Right renal cortex interstitium (tissue), 3 donors: Measurements from ENCODE around the gene SHOC2. TPM values are rescaled to one million over a fixed set of nuclear protein-coding genes. Genes with fewer than 3 reads are reported as not detected.
"Not testable (repeated sequence)": the region's sequence is repeated elsewhere in the genome, so short reads cannot be mapped to it uniquely, and the experiment has no call there.

Source experiments
- DNase-seq, 3 donors: peaks; one replicate each; pipeline ENCODE4 v3.0.0-alpha.2; 2013; ENCODE audit warnings: low read depth in 3 of 3, low spot score in 2 of 3
- polyA plus RNA-seq, 3 donors: library from polyadenylated mRNA; unstranded; fragments of 120-200 nt; gene quantifications; one replicate each; pipeline ENCODE4 v1.2.1, GENCODE V29; 2013; ENCODE audit not compliant: insufficient read length in 3 of 3

SHOC2 gene
- polyA plus RNA-seq, 3 donors: 39.6 to 43.2 (median 42.3) TPM

DNA sequence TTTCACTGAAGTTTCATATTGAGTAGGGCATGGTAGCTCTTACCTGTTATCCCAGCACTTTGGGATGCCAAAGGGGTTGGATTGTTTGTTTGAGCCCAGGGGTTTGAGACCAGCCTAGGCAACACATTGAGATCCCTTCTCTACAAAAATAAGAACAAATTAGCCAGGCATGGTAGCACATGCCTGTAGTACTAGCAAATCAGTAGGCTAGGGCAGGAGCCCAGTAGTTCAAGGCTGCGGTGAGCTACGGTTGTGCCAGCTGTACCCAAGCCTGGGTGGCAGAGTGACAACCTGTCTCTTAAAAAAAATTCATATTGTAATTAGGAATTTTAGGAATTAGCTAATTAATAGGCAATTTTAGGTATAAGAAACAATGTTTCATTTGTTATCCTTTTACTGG, 18.4 kb upstream of the SHOC2 start:
- DNase-seq: no peak

DNA sequence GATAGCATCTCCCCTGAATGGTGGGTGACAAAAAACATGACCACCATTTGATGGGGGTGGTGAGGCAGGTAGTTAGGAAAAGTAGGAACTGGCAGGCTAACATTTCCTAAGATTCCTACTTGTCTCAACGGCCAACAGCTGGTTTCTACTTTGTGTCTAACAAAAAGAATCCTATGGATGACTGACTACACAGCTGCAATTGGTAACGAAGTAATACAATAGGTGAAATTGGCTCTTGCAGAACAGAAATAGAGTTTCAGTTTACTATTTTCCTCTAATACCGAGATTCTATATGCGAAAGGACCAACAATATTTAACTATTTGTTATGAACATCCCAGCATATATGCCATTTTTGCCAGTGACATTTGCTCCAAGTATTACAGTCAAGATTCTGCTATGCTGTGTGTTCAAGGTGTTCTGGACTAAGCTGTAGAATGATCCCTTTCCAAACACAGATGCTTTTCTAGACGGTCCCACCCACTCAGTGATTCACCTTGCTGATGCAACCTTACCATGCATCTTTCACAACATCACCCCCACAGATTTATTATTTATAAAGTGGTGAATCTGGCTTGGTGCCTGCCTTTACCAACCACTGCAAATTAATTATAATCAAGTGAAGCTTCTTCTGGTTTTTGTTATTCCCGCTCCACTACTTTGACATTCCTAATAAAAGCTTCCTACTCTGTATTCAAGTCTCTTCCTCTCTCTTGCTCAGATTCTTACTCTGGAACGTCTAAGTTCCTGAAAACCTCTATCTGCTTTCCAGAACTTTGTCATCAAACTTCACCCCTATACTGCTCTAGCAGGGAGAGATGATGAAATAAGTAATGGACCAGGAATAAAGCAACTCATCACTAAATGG, 17.2 kb upstream of the SHOC2 start:
- no peak for DNase-seq

DNA sequence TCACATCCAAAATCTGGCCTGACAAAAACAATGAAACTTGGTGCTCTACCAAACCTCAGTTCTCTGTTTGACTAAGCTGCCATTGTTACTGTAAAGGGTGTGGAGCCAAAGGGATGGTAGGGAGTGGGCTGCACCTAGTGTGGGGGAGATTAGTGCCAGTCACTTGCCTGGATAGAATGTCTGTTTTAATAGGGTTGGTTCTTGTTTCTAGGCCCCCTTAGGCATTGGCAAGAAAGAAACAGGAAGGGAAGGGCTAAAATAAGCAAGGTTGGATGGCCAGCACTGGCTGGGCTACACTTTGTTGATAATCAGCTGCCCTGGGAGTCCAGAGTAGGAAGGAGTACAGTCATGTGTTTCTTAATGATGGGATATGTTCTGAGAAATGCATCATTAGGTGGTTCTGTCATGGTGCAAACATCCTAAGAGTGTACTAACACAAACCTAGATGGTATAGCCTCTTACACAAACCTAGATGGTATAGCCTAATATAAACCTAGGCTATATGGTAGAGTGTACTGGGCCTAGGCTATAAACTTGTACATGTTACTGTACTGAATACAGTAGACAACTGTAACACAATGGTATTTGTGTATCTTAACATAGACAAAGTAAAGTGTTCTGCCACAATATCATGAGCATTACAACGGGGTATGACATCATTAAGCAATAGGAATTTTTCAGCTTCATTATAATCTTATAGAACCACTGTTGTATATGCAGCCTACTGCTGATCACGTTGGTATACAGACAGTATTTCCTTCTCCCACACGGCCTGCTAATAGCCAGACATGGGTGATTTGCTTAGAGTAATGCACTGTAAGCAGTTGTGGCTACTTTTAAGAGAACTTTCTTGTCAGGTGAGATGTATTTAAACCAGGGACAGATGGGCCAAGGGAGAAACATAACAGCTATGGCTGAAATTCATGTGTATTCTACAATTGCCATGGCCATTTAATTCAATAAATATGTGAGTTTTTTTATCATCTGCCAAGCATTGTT, 15.8 kb upstream of the SHOC2 start:
- no peak for DNase-seq

DNA sequence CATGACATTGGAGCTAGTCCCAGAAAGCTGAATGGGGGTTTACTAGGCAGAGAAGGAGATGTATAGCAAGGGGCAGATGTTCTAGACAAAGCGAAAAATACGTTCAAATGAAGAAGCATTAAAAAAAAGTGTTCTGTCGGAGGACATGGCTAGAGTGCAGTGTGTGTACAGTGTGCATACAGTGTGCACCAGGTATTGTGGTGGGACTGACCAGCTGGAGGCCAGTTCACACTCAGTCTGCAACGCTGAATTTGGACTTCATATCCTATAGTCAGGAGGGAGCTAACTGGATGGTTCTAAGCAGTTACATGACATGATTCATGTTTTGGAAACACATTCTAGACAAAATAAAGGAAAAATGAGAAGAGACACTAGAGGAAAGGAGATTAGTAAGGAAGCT, 9.3 kb upstream of the SHOC2 start:
- DNase-seq: no peak

DNA sequence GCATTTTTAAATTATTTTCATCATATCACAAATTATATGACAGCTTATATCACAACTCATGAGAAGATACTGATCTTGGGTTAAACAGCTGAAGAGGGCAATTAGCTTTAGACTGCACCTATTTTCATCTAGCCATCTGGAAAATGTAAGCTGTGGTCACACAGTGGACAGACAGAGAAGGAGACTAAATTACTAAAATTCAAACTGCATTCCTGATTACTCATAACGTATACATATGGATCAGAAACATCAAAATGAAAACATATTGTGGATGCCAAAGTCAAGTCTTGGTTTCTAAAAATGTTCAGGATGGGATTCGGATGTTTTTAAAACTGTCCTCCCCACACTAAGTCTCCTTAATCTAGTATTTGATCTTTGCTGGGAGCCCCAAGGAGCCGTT, 7.0 kb upstream of the SHOC2 start:
- no peak for DNase-seq

DNA sequence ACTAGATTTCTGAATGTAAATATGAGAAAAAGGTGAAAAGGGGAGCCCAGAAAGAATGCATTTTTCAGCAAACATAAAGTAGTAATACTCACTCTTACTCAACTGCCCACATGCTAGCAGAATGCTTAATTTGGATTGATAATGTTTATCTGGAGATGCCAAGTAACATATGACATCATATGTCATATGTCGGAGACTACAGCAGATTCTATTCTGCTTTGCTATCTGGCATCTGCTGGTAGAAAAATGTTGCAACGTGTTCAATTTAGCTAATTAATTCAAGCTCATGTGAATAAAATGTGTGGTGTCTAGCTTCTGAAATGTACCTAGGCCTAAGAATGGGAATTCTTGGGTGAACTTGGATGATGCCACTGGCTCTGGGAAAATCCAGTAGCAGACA, 5.0 kb upstream of the SHOC2 start:
- no peak for DNase-seq

DNA sequence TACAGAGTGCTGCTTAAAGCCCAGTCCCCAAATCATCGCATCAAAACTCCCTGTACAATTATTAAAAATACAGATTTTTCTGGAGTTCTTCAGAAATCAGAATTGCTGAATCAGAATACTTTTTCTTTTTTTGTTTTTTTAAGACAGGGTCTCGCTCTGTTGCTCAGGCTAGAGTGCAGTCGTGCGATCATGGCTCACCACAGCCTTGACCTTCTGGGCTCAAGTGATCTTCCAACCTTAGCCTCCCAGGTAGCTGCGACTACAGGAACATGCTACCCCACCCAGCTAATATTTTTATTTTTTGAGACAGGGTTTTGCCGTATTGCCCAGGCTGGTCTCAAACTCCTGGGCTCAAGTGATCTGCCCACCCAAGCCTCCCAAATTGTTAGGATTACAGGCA, 4.4 kb upstream of the SHOC2 start:
- no peak for DNase-seq

DNA sequence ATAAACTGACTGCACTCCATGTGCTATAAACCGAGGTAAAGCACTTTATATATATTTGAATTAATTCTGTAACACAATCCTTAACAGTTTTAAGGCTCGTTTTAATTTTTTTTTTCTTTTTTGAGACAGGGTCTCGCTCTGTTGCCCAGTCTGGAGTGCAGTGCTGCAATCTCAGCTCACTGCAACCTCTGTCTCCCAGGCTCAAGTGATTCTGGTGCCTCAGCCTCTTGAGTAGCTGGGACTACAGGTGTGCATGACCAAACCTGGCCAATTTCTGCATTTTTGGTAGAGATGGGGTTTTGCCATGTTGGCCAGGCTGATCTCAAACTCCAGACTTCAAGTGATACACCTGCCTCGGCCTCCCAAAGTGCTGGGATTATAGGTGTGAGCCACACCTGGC, 3.8 kb upstream of the SHOC2 start:
- DNase-seq: not testable (repeated sequence)

DNA sequence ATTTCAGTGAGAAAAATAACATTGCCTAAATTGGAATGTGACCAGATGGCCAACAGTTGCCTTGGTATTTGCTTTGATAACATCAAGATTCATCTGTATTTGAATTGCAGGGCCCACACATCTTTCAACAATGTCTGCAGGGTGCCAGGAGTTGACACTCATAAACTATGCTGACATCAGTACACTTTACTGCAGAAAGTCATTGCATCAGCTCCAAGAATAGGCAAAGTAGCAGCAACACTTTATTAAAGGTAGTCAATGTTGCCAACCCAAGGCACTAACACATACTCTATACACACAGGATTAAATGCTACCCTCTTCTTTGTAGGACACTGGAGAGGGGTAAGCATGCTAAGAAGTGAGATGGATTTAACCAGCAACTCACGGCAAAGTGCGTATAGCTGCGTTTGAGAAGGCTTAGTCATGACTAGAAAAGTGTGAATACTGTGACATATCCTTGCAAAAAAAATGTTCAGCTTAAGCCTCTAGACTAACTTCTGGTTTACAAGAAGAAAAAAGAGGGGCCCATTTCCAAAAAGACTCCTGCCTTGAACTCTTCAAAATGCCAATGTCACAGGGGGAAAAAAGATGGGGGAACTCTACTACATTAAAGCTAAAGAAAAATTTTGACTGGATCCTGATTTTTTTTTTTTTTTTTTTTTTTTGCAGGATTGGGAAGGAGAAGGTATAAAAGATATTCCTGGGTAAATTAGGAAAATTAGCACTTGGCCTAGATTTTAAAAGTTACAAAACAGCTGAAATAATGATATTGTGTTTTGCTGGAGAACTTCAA, 2.7 kb upstream of the SHOC2 start:
- no peak for DNase-seq

DNA sequence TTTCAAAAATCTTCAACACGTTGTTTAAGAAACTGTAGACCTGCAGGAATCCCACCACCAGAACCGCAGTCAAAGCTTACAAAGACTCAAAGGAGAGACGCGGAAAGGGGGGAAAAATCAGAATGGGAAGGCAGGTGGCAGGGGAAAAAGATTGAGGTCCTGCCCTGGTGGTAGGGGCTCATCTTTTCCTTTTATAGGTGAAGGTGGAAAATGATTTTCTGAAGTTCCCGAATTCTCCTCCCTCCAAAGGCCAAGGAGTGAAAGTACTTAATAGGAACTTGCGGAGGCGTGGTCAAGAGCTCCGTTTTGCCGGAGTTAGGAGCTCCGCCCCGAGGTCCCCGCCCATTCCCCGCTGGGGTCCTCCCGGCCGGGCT, 1.1 kb upstream of the SHOC2 start:
- peak; percentile 82 to 93 (median 89) for DNase-seq

DNA sequence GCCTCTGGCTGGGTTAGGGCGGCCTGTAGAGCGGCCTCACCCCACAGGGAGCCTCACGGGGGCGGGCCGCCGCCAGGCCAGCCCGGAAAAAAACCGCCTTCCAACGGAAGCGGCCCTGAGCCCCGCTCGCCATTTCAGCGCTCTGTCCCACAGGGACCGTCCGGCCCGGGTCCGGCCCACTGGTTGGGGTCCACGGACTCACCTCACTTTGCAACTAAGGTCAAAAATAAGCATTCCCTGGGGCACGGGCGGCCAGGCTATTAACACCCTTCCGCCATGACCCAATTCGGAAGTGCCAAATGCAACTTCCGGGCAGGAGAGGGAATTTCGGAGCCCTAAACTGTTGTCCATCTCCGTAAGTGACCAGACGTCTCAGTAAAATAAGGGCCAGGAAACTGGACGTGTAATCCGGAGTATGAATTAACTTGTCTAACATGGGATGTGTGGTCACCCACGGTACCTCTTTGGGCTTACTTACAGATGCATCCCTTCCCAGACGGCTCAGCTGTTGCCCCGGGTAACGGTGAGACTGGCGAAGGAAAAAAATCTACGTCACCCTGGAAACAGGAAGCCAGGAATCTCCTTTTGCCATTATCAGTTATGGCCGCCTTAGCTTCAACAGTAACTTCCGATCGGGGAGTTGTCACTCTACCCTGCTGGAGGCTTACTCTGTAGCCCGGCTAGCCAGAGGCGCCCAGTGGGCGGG, 608 bp upstream of the SHOC2 start, which contains the start of gene BBIP1:
Gene BBIP1 (minus strand): TSS at position 538 of the 706 bp plus-strand sequence. CDS start 1,023 bp downstream, outside the sequence.
- peak; percentile 98 to 99 (median 98) for DNase-seq

DNA sequence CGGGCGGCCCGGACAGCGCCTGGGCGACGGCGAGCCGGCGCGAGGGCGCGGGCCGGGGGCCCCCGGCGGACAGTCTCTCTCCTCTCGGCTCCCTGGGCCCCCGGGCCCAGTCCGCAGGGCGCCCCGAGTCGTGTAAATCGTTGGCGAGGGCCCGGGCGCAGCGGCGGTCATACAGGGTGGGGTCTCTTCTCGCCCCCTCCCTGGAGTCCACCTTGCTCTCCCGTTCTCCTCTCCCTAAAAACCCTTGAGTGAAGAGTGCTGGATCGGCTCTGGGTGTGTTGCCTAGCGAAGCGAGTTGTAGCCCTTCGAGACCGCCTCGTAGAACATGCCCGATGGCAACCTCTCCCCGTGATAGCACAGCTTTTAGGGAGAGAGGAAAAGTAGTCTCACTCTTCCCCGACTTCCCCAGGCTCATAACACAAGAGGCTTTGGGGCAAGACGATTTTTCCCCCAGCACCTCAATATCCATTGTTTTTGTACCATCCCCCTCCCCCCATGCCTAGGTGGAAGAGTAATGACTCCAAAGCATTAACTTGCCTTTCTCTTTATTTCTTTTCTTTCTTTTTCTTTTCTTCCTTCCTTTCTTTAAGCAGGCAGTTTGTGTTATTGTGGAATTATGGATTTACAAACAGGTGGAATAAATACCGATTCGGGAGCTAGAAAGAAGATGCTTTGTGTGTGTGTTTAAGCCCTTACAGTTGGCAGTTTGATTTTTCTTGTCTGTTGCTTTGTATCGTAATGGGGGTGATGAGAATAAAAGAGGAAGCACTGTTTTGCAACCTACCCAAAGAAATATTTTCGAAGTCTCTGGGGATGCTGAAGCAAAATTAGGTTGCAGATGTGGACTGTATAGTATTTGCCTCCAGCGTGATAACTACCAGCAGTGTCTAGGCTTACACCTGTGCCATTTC, 822 bp downstream of the SHOC2 start:
- DNase-seq: peak in 2 of 3 donors; percentile 45 to 51

DNA sequence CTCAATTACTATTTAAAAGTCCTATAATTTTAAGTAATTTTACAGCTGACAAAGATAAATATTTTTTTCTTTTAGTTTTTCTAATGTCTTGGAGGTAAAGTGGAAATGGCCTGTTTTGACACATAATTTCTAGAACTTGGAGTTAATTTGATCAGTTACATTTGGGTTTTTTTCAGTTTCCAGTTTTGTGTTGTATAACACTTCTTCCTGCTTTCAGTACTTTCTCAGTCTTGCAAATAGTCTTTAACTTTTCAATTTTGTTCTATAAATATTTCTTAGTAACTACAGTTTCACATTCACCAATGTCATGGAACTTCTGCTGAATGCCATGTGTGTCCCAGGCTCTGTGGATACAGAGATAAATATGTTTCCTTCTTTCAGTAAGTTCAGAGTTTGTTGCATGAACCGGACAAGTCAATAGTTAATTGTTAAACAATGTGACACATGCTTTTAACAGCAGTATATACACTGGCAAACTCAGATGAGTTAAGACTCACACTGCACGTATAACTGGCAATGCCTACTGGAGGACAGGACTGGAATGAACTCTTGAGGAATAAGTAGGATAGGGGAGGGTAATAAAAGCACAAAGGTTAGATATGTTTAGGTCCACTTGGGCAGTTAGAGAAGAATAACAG, 4.6 kb downstream of the SHOC2 start:
- no peak for DNase-seq

DNA sequence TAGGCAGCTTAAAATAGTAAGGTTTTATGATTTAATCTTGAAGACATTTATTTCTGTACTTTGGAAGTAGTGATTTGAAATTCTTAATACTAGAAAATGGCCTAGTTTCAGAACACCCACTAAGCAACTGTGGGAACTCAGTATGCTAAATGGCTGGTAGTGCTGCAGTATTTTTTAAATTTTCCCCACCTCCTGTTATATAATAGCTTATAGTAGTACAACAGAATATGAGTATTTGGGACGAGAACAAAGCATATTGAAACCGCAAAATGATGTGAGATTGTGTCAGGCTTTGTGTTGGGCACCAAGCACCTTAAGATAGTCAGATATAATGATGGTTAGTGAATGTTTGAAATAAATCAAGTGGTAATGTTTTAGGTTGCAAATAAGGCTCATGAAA, 8.1 kb downstream of the SHOC2 start:
- no peak for DNase-seq

DNA sequence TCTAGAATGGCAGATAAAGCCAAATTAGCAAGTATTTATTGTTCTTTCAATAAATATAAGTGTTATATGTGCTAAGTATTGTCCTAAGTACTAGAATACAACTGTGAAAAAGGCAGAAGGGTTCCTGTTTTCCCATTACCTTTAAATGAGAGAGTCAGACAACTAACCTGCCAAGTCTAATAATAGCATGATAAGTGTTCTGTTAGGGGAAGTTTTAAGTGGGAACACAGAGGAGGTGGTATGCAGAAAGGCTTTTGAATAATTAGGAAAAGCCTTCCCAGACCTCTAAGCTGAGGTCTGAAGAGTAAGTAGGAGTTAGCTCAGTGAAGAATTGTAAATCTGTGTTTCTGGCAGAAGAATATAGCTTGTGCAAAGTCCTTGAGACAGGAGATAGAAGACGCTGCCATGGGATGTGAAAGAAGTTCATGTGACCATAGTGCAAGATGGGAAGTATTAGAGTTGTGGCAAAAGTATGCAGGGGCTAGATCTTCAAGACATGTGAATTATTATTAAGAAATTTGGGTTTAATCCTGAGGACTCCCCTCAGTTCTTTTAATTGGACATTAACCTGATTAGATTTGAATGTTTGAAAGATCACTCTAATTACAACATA, 12.5 kb downstream of the SHOC2 start:
- no peak for DNase-seq

DNA sequence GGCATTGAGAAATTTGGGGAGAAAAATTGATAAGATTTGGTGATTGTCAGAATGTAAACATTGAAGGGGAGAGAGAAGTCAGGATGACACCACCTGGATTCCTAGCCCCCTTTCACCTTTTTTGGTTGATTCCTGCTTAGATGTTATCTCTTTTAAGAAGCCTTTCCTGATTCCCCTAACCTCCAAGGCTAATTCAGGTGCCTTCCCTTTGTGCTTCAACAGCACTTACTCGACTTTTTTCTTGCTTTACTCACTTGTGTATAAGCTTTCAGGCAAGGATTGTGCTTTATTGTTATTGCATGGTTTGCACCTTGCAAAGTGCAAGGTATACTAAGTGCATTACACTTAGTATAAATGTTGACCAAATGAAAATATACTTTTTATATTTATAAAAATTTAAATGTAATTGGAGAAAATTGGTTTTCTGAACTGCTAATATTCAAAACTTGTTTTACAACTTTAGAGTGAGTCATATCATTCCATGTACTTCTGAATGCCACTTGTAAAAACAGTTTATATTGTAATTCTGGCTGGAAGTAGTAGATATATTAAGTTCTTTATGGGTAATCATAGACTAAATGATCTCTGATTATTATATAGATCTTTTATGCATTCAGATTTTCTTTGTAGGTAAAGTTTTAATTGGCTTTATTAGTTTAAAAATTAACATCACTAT, 13.2 kb downstream of the SHOC2 start:
- DNase-seq: no peak

DNA sequence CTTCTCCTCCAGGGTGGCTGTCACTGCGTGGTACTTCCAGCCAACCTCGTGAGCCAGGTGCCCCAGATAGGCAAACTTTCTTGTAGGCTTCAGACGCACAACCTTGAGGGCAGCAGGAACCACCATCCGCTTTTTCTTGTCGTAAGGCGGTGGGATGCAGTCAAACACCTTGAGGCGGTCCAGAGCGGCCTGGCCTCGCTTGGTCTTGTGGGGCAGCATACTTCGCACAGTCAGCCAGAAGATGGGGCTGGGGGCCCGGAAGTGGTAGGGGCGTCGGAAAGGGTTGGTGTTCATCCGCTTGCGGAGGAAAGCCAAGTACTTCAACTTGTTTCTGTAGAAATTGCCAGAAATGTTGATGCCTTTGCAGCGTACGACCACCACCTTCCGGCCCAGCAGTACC, 17.4 kb downstream of the SHOC2 start:
- DNase-seq: no peak

DNA sequence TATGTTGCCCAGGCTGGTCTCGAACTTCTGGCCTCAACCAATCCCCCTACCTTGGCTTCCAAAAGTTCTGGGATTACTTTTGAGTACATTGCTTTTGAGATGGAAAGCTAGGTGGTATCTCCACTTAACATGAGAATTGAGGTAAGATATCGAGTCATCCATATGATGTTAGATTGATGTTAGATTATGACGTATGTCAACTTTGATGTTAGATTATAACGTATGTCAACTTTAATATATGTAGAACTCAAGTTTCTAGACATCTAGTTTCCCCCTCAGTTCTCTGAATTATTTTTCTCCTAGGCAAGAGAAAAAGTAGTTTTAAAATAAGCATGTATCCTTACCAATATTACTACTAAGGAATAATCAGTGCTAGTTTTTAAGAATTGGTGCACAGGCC, 20.0 kb downstream of the SHOC2 start:
- no peak for DNase-seq
